Sigmoid colon (tissue), 7 donors: ENCODE measurements around the gene OGT. TPM values are rescaled to one million over a fixed set of nuclear protein-coding genes. Genes with fewer than 3 reads are reported as not detected.

ENCODE experiments used
- DNase-seq: peaks from one replicate; pipeline ENCODE4 v3.0.0-alpha.2; 2019
- H3K27ac ChIP-seq, 4 donors: fragments of 200-600 bp; sonication (generic); one replicate each; pipeline ENCODE4 v1.5.1; 2016 to 2019; ENCODE audit warnings: mild to moderate bottlenecking in 1 of 4
- H3K27me3 ChIP-seq, 3 donors: fragments of 200-600 bp; sonication (generic); one replicate each; pipeline ENCODE4 v1.5.1; 2019; ENCODE audit warnings: mild to moderate bottlenecking in 1 of 3
- H3K36me3 ChIP-seq, 4 donors: fragments of 200-600 bp; sonication (generic); one replicate each; pipeline ENCODE4 v1.5.1; 2016 to 2019
- H3K4me1 ChIP-seq, 4 donors: fragments of 200-600 bp; sonication (generic); one replicate each; pipeline ENCODE4 v1.5.1; 2017 to 2019
- H3K4me3 ChIP-seq, 4 donors: fragments of 200-600 bp; sonication (generic); one replicate each; pipeline ENCODE4 v1.5.1; 2017 to 2019; ENCODE audit warnings: mild to moderate bottlenecking in 2 of 4, moderate library complexity in 1 of 4
- H3K9me3 ChIP-seq, 4 donors: fragments of 200-600 bp in 3 of 4; sonication (generic) in 3 of 4; one replicate each; pipeline versions ENCODE4 v1.5.1 to v1.6.1; 2013 to 2019
- CTCF ChIP-seq, 4 experiments: fragments of 450-650 bp in 3 of 4; fragments of 200-600 bp in 1 of 4; IDR thresholded peaks; one replicate each; pipeline ENCODE4 v1.5.1; 2016 to 2019; ENCODE audit warnings: antibody characterized with exemption in 4 of 4, mild to moderate bottlenecking in 3 of 4, moderate library complexity in 2 of 4
- EP300 ChIP-seq, 4 donors: sonication (generic); formaldehyde crosslinking; IDR thresholded peaks; one replicate each; pipeline ENCODE4 v1.6.1; 2017; ENCODE audit warnings: antibody characterized with exemption in 4 of 4
- POLR2A ChIP-seq, 2 donors: fragments of 450-650 bp; IDR thresholded peaks; one replicate each; pipeline ENCODE4 v1.6.1; 2016; ENCODE audit warnings: antibody characterized with exemption in 2 of 2, mild to moderate bottlenecking in 2 of 2, moderate library complexity in 2 of 2
- POLR2AphosphoS5 ChIP-seq, 4 donors: sonication (generic); formaldehyde crosslinking; IDR thresholded peaks; one replicate each; pipeline ENCODE4 v1.6.1; 2017; ENCODE audit warnings: antibody characterized with exemption in 4 of 4
- WGBS, 2 donors: extraction: QIAGEN DNeasy Blood & Tissue Kit; methylation state at CpG; one replicate each; pipeline ENCODE4 v1.1.7; 2013; 5-methylcytosine and 5-hydroxymethylcytosine counted together
- intact Hi-C: fragments of 100-400 bp; cut with DNase I; formaldehyde crosslinking; loops from one replicate; pipeline ENCODE4 v1.15.1; 2023
- polyA plus RNA-seq, 3 donors: library from polyadenylated mRNA; stranded (reverse); fragments of 200-250 nt; gene quantifications; one replicate each; pipeline ENCODE4 v1.2.3, GENCODE V29; 2013
- small RNA-seq, 3 donors: library from RNA; depleted of rRNA; stranded (forward); fragments of <200 nt; gene quantifications; one replicate each; pipeline ENCODE3, GENCODE V24; 2016
- total RNA-seq, 4 donors: library from RNA; depleted of rRNA; stranded (reverse); fragments of >200 nt; gene quantifications; one replicate each; pipeline ENCODE4 v1.1.0, GENCODE V29; 2016
- donor health status: healthy with polysubstance abuse.
- donor health status: Bipolar disorder and iron deficiency.
- donor health status: healthy.

Gene OGT
- total and polyA plus RNA-seq, 7 donors, result 7.8 to 201 (median 104) TPM

GRCh38 chrX:71622576-71623450 is 89.9 kb downstream of the OGT start:
- no peaks in the 10 kb centered on the region for H3K9me3 ChIP-seq
- peak; percentile 93 for DNase-seq
- no peak overlapping the region for H3K4me3 ChIP-seq
- H3K36me3 ChIP-seq, result no peaks in the 10 kb centered on the region
- H3K27me3 ChIP-seq, result no peaks in the 10 kb centered on the region
- intact Hi-C loops, result no loop called here
- 3 to 15% methylated on average over 13 of the region's 13 CpGs for WGBS, 2 donors
- H3K27ac ChIP-seq, result peak overlapping the region; percentile 71 to 79 (median 74)
- H3K4me1 ChIP-seq, result peaks cover 0 to 24% (median 10%) of the 10 kb centered on the region in 4 donors
- TF ChIP-seq POLR2AphosphoS5 (IDR thresholded peaks at IDR 0.05) (peak in 1 of 4 donors; percentile 19), EP300 (IDR thresholded peaks at IDR 0.05) (no peak), CTCF (IDR thresholded peaks at IDR 0.05) (peak in 1 of 4 experiments; percentile 28), POLR2A (IDR thresholded peaks at IDR 0.05) (no peak)

GRCh38 chrX:71623714-71624113 is 90.8 kb downstream of the OGT start:
- no peak for DNase-seq

GRCh38 chrX:71625471-71625870 is 92.6 kb downstream of the OGT start:
- Histone ChIP-seq H3K27ac (no peak overlapping the region), H3K9me3 (no peaks in the 10 kb centered on the region), H3K4me1 (peaks cover 0 to 24% (median 10%) of the 10 kb centered on the region in 4 donors), H3K36me3 (no peaks in the 10 kb centered on the region), H3K4me3 (no peak overlapping the region), H3K27me3 (no peaks in the 10 kb centered on the region)
- intact Hi-C loops, result no loop called here
- TF ChIP-seq POLR2AphosphoS5 (IDR thresholded peaks at IDR 0.05) (no peak), CTCF (IDR thresholded peaks at IDR 0.05) (no peak), POLR2A (IDR thresholded peaks at IDR 0.05) (no peak), EP300 (IDR thresholded peaks at IDR 0.05) (no peak)
- no peak for DNase-seq
- WGBS, 2 donors, result 56 to 81% methylated on average over 5 of the region's 5 CpGs

More at GRCh38 chrX:71623714-71624113, 90.8 kb downstream of the OGT start:
- Histone ChIP-seq H3K27me3 (no peaks in the 10 kb centered on the region), H3K4me1 (peaks cover 0 to 24% (median 10%) of the 10 kb centered on the region in 4 donors), H3K36me3 (no peaks in the 10 kb centered on the region), H3K4me3 (no peak overlapping the region), H3K27ac (peak overlapping the region in 3 of 4 donors; percentile 71 to 76 (median 71)), H3K9me3 (no peaks in the 10 kb centered on the region)
- TF ChIP-seq CTCF (IDR thresholded peaks at IDR 0.05) (no peak), POLR2AphosphoS5 (IDR thresholded peaks at IDR 0.05) (no peak), POLR2A (IDR thresholded peaks at IDR 0.05) (no peak), EP300 (IDR thresholded peaks at IDR 0.05) (no peak)
- WGBS, 2 donors, result 75 to 86% methylated on average over 3 of the region's 3 CpGs
- intact Hi-C loops, result no loop called here

Small RNA genes lying within 50 kb of the gene (small RNA-seq; reads per million reads assigned to genes)
- 0 reads per million in 3 donors for gene RF00019

Other genes starting within 250 kb of the OGT start
- 100 to 1,000 TPM; 170 to 214 (median 194) TPM for gene NONO, start 249.5 kb upstream of the OGT start, total RNA-seq
- gene NONO, start 249.5 kb upstream of the OGT start, polyA plus RNA-seq, result 100 to 1,000 TPM in 1 of 3 donors, 10 to 100 TPM in 2; 79.8 to 169 (median 87.1) TPM
- gene ITGB1BP2, start 231.4 kb upstream of the OGT start, total RNA-seq, result 10 to 100 TPM in 2 of 4 donors, 1 to 10 TPM in 2; 6.3 to 14.1 (median 10.3) TPM
- gene ITGB1BP2, start 231.4 kb upstream of the OGT start, polyA plus RNA-seq, result 1 to 10 TPM in 2 of 3 donors, not detected in 1; 1.2 to 3.6 TPM
- gene TAF1, start 166.7 kb upstream of the OGT start, total RNA-seq, result 10 to 100 TPM; 40.7 to 47.4 (median 43.6) TPM
- 10 to 100 TPM in 1 of 3 donors, 1 to 10 TPM in 2; 4.9 to 22.3 (median 8.4) TPM for gene TAF1, start 166.7 kb upstream of the OGT start, polyA plus RNA-seq
- gene GCNA, start 45.3 kb downstream of the OGT start, total RNA-seq, result 1 to 10 TPM; 1.4 to 5.0 (median 3.9) TPM
- 1 to 10 TPM in 1 of 3 donors, under 1 TPM in 2; 0.60 to 1.5 (median 0.69) TPM for gene GCNA, start 45.3 kb downstream of the OGT start, polyA plus RNA-seq
- gene CXCR3, start 85.4 kb downstream of the OGT start, total RNA-seq, result not detected
- 1 to 10 TPM in 1 of 3 donors, under 1 TPM in 2; 0.60 to 6.5 (median 0.69) TPM for gene CXCR3, start 85.4 kb downstream of the OGT start, polyA plus RNA-seq
- gene CXorf49, start 185.2 kb downstream of the OGT start, total RNA-seq, result not detected
- not detected for gene CXorf49, start 185.2 kb downstream of the OGT start, polyA plus RNA-seq
- not detected for gene CXorf49B, start 230.2 kb downstream of the OGT start, total RNA-seq
- not detected for gene CXorf49B, start 230.2 kb downstream of the OGT start, polyA plus RNA-seq